ENCODE measurements around the gene YIF1B.

YIF1B gene

DNA sequence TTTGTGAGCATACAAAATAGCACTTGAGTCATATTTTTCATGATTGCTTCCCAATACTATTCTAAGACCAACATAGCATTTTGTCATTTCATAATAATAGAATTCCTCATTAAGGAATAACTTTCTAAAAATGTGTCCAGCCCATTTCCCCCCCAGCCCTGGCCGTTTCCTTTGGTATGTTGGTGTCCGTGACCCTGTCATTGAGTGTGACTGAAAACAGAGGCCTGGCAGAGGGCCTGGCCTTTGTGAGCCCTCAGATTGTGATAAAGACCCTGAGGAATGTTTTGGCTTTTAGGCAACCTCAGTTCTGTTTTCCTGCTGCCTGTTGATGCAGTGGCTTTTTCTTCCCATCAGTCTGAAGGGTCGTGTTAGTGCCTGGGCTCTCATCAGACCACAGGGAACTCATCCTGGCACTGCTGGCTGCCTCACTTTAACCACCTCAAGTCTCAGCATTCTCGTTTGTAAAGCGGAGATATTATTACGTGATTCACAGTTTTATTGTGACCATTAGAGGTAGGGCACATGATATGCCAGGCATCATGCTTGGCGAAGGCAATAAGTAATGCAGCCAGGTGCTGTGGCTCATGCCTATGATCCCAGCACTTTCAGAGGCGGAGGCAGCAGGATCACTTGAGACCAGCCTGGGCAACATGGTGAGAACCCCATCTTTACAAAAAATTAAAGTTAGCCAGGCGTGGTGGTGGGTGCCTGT is 37.6 kb downstream of the YIF1B start:
- Histone ChIP-seq H3K9me3 (ENCODE audit: low read depth, low read length) (no peaks in the 10 kb centered on the region), H3K36me3 (ENCODE audit: insufficient read depth, low read length) (no peaks in the 10 kb centered on the region), H3K9ac (ENCODE audit: insufficient read length) (no peak overlapping the region), H3K4me3 (no peak overlapping the region), H3K27ac (no peak overlapping the region)
- no peak for DNase-seq (ENCODE audit: low read depth, low spot score)
- TF ChIP-seq POLR2AphosphoS5 (IDR thresholded peaks at IDR 0.05; ENCODE audit: borderline replicate concordance, low read depth, low read length): no peak
- no peak for TF ChIP-seq FOXP2 (optimal IDR thresholded peaks at IDR 0.05; ENCODE audit: control extremely low read depth, extremely low read length, insufficient read depth)
- no peak for TF ChIP-seq EZH2 (IDR thresholded peaks at IDR 0.05)

DNA sequence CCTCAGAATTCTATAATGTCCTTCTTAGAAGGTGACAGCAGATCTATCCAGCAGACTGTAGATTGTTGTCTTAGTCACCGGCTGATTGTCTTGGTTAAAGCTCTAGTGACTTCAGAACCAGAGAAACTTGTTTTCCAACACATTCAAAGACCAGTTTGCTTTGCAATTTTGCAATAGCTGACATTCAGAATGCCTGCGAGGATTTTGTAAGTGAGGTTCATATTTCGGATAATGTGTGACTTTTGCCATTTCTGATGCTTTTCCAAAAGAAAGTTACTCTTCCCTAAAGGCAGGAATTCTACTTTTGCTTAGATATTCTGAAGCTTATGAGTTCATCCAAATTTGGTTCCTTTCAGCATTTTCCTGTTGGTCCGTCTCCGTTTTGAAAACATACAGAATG is 38.2 kb downstream of the YIF1B start:
- no peak for DNase-seq (ENCODE audit: low read depth, low spot score)

DNA sequence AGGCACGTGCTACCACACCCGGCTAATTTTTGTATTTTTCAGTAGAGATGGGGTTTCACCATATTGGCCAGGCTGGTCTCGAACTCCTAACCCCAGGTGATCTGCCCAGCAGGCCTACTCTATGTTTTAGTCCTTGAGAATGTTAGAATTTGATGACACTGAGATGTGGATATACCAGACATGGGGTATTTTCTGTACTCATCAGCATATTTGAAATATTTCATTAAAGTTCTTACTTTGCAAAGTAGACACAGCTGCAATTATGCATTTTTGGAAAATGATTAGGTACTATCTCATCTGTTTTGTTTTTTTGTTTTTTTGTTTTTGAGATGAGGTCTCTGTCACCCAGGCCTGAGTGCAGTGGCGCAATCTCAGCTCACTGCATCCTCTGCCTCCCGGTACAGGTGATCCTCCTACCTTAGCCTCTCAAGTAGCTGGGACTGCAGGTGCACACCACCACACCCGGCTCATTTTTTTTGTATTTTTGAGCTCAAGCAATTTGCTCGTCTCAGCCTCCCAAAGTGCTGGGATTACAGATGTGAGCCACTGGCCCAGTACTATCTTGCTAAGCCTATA is 38.7 kb downstream of the YIF1B start:
- no peak overlapping the region for H3K9ac ChIP-seq (ENCODE audit: insufficient read length)
- H3K4me3 ChIP-seq: no peak overlapping the region
- H3K27ac ChIP-seq: no peak overlapping the region
- no peak for DNase-seq (ENCODE audit: low read depth, low spot score)
- H3K36me3 ChIP-seq (ENCODE audit: insufficient read depth, low read length): no peaks in the 10 kb centered on the region
- H3K9me3 ChIP-seq (ENCODE audit: low read depth, low read length): no peaks in the 10 kb centered on the region
- TF ChIP-seq POLR2AphosphoS5 (IDR thresholded peaks at IDR 0.05; ENCODE audit: borderline replicate concordance, low read depth, low read length) (no peak), EZH2 (IDR thresholded peaks at IDR 0.05) (no peak), FOXP2 (optimal IDR thresholded peaks at IDR 0.05; ENCODE audit: control extremely low read depth, extremely low read length, insufficient read depth) (no peak)

More for the DNA sequence above, 38.2 kb downstream of the YIF1B start:
- no peak for TF ChIP-seq POLR2AphosphoS5 (IDR thresholded peaks at IDR 0.05; ENCODE audit: borderline replicate concordance, low read depth, low read length)
- TF ChIP-seq FOXP2 (optimal IDR thresholded peaks at IDR 0.05; ENCODE audit: control extremely low read depth, extremely low read length, insufficient read depth): no peak
- TF ChIP-seq EZH2 (IDR thresholded peaks at IDR 0.05): no peak
- H3K9me3 ChIP-seq (ENCODE audit: low read depth, low read length): no peaks in the 10 kb centered on the region
- H3K36me3 ChIP-seq (ENCODE audit: insufficient read depth, low read length): no peaks in the 10 kb centered on the region
- no peak overlapping the region for H3K27ac ChIP-seq
- H3K4me3 ChIP-seq: no peak overlapping the region
- H3K9ac ChIP-seq (ENCODE audit: insufficient read length): no peak overlapping the region

DNA sequence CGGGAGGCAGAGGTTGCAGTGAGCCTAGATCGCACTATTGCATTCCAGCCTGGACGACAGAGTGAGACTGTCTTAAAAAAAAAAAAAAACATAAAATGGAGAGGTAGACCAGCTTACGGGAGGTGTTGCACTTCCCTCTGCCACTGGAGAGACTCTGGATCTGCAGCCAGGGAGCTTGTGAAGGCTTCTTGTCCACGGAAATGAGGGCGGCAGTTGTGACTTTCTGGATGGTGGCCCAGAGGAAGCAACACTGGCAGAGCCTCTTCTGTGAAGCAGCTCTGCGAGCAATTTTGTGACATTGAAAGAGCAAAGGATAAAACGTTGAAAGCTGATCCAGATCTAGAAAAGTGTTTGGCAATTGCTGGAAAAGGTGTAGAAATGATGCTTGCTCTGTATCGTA is 41.0 kb downstream of the YIF1B start:
- Histone ChIP-seq H3K9me3 (ENCODE audit: low read depth, low read length) (no peaks in the 10 kb centered on the region), H3K36me3 (ENCODE audit: insufficient read depth, low read length) (no peaks in the 10 kb centered on the region), H3K9ac (ENCODE audit: insufficient read length) (no peak overlapping the region), H3K4me3 (no peak overlapping the region), H3K27ac (no peak overlapping the region)
- DNase-seq (ENCODE audit: low read depth, low spot score): no peak
- TF ChIP-seq FOXP2 (optimal IDR thresholded peaks at IDR 0.05; ENCODE audit: control extremely low read depth, extremely low read length, insufficient read depth) (no peak), POLR2AphosphoS5 (IDR thresholded peaks at IDR 0.05; ENCODE audit: borderline replicate concordance, low read depth, low read length) (no peak), EZH2 (IDR thresholded peaks at IDR 0.05) (no peak)

DNA sequence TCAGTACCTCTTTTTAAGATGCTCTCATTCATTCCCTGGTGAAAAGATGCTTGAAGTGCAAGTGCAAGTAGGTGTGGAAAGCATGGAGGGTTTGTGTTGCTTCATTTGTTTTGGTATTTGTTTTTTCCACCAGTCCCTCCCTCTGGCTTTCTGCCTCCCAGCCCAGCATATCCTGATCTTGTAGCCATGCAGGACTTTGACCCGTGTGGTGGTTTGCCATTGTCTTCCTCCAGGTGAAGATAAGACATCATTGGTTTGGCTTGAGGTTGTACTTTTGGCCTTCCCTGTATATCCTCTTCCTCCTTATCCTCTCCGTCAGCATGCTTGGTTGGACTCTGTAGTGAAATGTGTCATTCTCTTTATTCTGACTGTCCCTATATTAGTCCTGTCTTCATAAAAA is 42.2 kb downstream of the YIF1B start:
- H3K9ac ChIP-seq (ENCODE audit: insufficient read length): no peak overlapping the region
- no peaks in the 10 kb centered on the region for H3K9me3 ChIP-seq (ENCODE audit: low read depth, low read length)
- no peak overlapping the region for H3K4me3 ChIP-seq
- H3K27ac ChIP-seq: no peak overlapping the region
- H3K36me3 ChIP-seq (ENCODE audit: insufficient read depth, low read length): no peaks in the 10 kb centered on the region
- no peak for TF ChIP-seq POLR2AphosphoS5 (IDR thresholded peaks at IDR 0.05; ENCODE audit: borderline replicate concordance, low read depth, low read length)
- TF ChIP-seq EZH2 (IDR thresholded peaks at IDR 0.05): no peak
- TF ChIP-seq FOXP2 (optimal IDR thresholded peaks at IDR 0.05; ENCODE audit: control extremely low read depth, extremely low read length, insufficient read depth): no peak
- DNase-seq (ENCODE audit: low read depth, low spot score): no peak

DNA sequence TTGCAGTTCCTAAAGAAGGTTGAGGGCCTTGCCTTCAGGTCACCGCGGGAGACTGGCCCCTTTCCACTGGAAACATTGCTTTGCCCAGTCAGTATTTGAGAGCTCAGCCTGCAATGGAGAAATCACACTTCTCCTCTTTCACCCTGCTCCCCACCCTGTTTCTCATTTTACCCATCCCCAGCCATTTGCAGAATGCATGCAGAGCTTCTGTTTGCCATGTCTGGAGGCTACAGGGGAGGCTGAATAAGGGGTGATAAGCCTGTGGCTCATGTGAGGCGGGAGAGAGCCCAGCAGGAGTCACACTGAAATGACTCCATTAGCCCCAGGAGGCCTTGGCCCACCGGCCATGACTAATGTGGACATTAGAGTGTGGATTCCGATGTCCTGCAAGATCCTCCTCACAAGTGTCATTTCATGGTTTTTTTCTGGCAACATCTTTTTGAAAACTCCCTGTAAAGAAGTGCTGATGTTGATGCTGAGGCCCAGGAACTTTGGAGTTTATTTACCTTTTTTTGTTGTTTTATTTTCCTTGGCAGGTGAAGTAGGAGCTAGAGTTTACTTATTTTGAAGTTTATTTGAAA is 45.1 kb downstream of the YIF1B start:
- TF ChIP-seq FOXP2 (optimal IDR thresholded peaks at IDR 0.05; ENCODE audit: control extremely low read depth, extremely low read length, insufficient read depth) (no peak), POLR2AphosphoS5 (IDR thresholded peaks at IDR 0.05; ENCODE audit: borderline replicate concordance, low read depth, low read length) (no peak), EZH2 (IDR thresholded peaks at IDR 0.05) (no peak)
- no peak overlapping the region for H3K4me3 ChIP-seq
- DNase-seq (ENCODE audit: low read depth, low spot score): no peak
- H3K9me3 ChIP-seq (ENCODE audit: low read depth, low read length): no peaks in the 10 kb centered on the region
- no peaks in the 10 kb centered on the region for H3K36me3 ChIP-seq (ENCODE audit: insufficient read depth, low read length)
- no peak overlapping the region for H3K27ac ChIP-seq
- H3K9ac ChIP-seq (ENCODE audit: insufficient read length): no peak overlapping the region

DNA sequence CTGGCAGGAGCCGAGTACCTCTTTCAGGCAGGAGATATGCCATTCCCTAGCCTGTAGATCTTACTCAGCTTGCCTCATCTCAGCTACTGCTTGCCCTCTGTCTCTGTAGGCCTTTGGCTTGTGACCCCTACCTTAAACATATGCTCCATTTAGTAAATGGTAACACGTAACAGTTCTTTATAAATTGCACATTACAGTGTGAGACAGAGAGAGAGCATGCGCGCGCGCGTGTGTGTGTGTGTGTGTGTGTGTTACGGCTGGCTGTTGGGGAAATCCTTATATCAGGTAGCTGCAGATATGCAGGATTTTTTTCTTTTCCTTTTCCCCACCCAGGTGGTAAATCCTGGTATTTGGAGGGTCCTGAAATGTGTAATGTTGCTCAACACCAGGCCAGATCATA is 47.2 kb downstream of the YIF1B start:
- Histone ChIP-seq H3K4me3 (no peak overlapping the region), H3K9ac (ENCODE audit: insufficient read length) (no peak overlapping the region), H3K27ac (no peak overlapping the region), H3K36me3 (ENCODE audit: insufficient read depth, low read length) (no peaks in the 10 kb centered on the region), H3K9me3 (ENCODE audit: low read depth, low read length) (no peaks in the 10 kb centered on the region)
- no peak for DNase-seq (ENCODE audit: low read depth, low spot score)
- TF ChIP-seq POLR2AphosphoS5 (IDR thresholded peaks at IDR 0.05; ENCODE audit: borderline replicate concordance, low read depth, low read length) (no peak), EZH2 (IDR thresholded peaks at IDR 0.05) (no peak), FOXP2 (optimal IDR thresholded peaks at IDR 0.05; ENCODE audit: control extremely low read depth, extremely low read length, insufficient read depth) (no peak)

DNA sequence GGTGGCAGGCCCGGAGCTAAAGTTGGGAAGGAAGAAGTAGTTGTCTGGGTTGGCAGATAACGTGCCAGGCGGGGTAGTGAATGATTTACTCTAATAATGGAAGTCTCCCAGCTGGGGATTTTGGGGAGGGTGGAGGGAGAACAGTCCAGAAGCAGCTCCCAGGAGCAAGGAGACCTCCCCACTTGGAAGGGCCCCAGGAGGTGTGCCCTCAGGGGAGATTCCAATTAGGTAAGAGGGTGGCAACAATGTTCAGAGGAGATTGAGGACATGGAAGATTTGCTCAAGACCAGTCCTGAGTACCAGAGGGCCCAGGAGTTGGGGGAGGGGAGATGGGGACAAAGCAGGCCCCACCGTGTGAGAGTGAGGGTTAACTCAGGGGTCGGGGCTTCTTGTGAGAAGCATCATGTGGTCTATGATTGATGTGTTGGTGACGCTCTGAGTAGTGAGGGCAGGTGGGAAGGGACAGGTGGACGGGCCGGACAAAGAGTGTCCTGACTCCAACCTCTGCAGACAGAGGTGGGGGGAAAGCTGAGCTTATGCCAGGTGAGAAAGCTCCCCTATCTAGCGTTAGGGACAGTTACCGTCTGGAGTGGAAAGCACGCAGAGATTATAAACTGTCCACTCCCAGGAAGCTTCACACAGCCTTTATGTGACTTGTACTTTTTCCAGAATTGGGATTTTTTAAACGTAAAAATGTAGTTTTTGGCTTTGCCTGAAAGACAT is 47.8 kb downstream of the YIF1B start:
- Histone ChIP-seq H3K9me3 (ENCODE audit: low read depth, low read length) (no peaks in the 10 kb centered on the region), H3K9ac (ENCODE audit: insufficient read length) (no peak overlapping the region), H3K36me3 (ENCODE audit: insufficient read depth, low read length) (no peaks in the 10 kb centered on the region), H3K4me3 (no peak overlapping the region), H3K27ac (no peak overlapping the region)
- DNase-seq (ENCODE audit: low read depth, low spot score): no peak
- TF ChIP-seq EZH2 (IDR thresholded peaks at IDR 0.05) (no peak), FOXP2 (optimal IDR thresholded peaks at IDR 0.05; ENCODE audit: control extremely low read depth, extremely low read length, insufficient read depth) (no peak), POLR2AphosphoS5 (IDR thresholded peaks at IDR 0.05; ENCODE audit: borderline replicate concordance, low read depth, low read length) (no peak)

All from SK-N-MC (cell line).